GM19467 (cell line): ENCODE results near the gene LGALS7.

Experiments used
- ATAC-seq: cut with Tn5 transposase; IDR thresholded peaks from one replicate; pipeline ENCODE4 v1.9.1; 2021; ENCODE audit warnings: mild to moderate bottlenecking, moderate library complexity; ENCODE audit not compliant: unreplicated experiment

The LGALS7 gene

GRCh38 chr19:38741670-38742069 lies 31.6 kb downstream of the LGALS7 start:
- no peak for ATAC-seq

- ATAC-seq, result no peak
Observed at GRCh38 chr19:38740932-38741331, 32.4 kb downstream of the LGALS7 start.

- no peak for ATAC-seq
Observed at GRCh38 chr19:38740257-38740592, 33.1 kb downstream of the LGALS7 start.

GRCh38 chr19:38739440-38740256 lies 33.7 kb downstream of the LGALS7 start:
- no peak for ATAC-seq

GRCh38 chr19:38737921-38738737 lies 35.2 kb downstream of the LGALS7 start:
- ATAC-seq, result no peak

GRCh38 chr19:38737281-38737865 lies 35.9 kb downstream of the LGALS7 start:
- ATAC-seq, result no peak

GRCh38 chr19:38736413-38737280 lies 36.7 kb downstream of the LGALS7 start:
- no peak for ATAC-seq

GRCh38 chr19:38736036-38736412 lies 37.3 kb downstream of the LGALS7 start:
- ATAC-seq, result no peak

- ATAC-seq, result no peak
Observed at GRCh38 chr19:38735257-38735686, 38.0 kb downstream of the LGALS7 start.

GRCh38 chr19:38734426-38735256 lies 38.7 kb downstream of the LGALS7 start:
- no peak for ATAC-seq

GRCh38 chr19:38734176-38734425 lies 39.2 kb downstream of the LGALS7 start:
- no peak for ATAC-seq

- ATAC-seq, result no peak
Observed at GRCh38 chr19:38733493-38734175, 39.7 kb downstream of the LGALS7 start.

- ATAC-seq, result no peak
Observed at GRCh38 chr19:38733241-38733492, 40.1 kb downstream of the LGALS7 start.

GRCh38 chr19:38731654-38732301 lies 41.5 kb downstream of the LGALS7 start:
- no peak for ATAC-seq

- no peak for ATAC-seq
Observed at GRCh38 chr19:38730731-38731589, 42.4 kb downstream of the LGALS7 start.

- no peak for ATAC-seq
Observed at GRCh38 chr19:38730470-38730730, 42.9 kb downstream of the LGALS7 start.

- no peak for ATAC-seq
Observed at GRCh38 chr19:38729653-38730469, 43.5 kb downstream of the LGALS7 start.
